GOT3 (cell line): ENCODE results near the gene ATP6V0C.
A peak's percentile ranks its signal among the peaks of the same experiment; 100 is the strongest.

Experiments
- DNase-seq: peaks from one replicate; lab custom pipeline; 2025; ENCODE audit warnings: mixed read lengths; lab: John Stamatoyannopoulos, UW

ATP6V0C gene

GRCh38 chr16:2512735-2513404, 882 bp upstream of the ATP6V0C start:
- DNase-seq: no peak

GRCh38 chr16:2514333-2515179, 804 bp downstream of the ATP6V0C start:
- DNase-seq: no peak

DNA sequence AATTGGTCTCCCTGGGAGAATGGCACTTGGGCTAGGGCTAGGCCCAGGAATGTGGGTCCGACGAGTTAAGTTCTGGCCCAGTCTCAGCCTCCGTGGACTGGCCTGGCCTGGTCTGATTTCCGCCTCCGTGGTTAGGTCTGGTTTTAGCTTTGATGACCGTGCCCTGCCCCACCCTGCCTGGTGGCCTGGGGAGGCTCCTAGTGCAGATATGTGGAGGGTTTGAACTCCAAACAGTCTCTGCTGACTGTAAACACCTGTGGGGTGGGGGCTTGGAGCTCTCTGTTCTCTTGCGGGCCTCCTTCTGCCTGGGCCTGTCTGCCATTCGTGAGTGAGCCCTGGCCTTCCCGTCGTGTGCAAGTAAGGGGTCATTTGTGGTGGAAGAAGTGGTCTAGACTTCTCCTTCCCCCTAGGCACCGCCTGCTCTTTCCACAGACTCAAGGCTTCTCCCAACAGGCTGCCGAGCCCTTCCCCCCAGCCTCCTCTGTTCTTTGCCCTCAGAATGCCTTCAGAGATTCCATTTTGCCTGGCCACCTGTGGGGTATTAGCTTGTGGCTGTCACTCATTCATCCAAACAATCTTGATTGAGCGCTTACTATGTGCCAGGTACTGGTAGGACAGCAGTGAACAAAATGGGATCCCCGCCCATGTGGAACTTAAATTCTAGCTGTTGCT, 1.6 kb downstream of the ATP6V0C start:
- DNase-seq: no peak

- no peak for DNase-seq
Measured at GRCh38 chr16:2516391-2517240, 2.9 kb downstream of the ATP6V0C start.

DNA sequence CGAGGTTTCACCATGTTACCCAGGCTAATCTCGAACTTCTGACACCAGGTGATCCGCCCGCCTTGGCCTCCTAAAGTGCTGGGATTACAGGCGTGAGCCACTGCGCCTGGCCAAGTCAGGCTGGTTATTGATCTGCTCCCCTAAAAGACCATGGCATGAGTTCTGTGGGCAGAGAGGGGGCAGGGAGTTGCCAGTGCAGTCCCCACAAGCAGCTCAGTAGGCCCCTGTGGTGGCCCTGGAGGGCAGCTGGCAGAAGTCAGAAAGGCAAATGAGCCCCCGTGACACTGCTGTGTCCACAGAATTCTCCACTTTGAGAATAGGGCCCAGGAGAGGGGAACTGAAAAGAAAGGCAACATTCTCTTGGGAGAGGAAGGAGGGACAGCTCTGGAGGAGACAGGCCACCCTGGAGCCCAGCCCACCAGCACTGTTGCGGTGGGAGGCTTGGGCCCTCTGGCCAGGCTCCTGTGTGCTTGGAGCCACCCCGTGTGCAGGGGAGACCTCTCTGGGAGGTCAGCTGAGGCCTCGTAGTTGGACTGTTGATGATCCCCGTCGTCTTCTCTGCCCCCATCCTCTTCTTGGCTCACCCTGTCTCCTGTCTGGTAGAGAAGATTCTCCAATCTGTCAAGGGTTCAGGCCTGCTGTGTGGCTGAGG, 4.3 kb downstream of the ATP6V0C start:
- no peak for DNase-seq

DNA sequence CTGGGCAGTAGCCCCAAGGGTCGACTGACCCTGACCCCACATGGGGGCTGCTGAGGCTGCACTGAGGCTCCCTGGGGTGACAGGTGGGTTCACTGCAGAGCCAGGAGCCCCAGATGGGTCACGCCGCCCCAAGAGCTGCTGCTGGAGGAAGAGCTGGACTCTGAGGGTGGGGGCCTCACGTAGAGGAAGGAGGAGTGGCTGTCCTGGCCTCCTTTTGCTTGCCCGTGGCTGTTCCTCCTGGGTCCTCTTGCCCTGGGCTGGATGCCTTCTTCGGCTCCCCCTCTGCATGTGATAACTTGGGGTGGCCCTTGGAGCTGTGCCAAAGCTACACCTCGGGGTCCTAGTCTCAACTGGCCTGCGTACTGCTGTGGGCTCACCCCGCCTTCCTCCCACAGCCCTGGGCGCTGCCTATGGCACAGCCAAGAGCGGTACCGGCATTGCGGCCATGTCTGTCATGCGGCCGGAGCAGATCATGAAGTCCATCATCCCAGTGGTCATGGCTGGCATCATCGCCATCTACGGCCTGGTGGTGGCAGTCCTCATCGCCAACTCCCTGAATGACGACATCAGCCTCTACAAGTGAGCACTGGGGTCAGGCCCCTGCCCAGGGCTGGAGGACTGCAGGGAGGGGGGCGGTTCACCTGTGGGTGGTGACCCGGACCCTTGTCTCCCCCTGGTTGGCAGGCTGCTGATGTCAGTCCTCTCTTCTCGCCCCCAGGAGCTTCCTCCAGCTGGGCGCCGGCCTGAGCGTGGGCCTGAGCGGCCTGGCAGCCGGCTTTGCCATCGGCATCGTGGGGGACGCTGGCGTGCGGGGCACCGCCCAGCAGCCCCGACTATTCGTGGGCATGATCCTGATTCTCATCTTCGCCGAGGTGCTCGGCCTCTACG, 5.3 kb downstream of the ATP6V0C start:
- DNase-seq: no peak

- no peak for DNase-seq
Measured at GRCh38 chr16:2519711-2520080, 5.9 kb downstream of the ATP6V0C start.

- DNase-seq: peak; percentile 72
Measured at GRCh38 chr16:2520097-2520783, 6.5 kb downstream of the ATP6V0C start, which contains the start of gene AMDHD2. Gene AMDHD2, plus strand, starts transcription at chr16:2520371. Its CDS starts 88 bp downstream, at chr16:2520459.

GRCh38 chr16:2520784-2521531, 7.2 kb downstream of the ATP6V0C start:
- no peak for DNase-seq

DNA sequence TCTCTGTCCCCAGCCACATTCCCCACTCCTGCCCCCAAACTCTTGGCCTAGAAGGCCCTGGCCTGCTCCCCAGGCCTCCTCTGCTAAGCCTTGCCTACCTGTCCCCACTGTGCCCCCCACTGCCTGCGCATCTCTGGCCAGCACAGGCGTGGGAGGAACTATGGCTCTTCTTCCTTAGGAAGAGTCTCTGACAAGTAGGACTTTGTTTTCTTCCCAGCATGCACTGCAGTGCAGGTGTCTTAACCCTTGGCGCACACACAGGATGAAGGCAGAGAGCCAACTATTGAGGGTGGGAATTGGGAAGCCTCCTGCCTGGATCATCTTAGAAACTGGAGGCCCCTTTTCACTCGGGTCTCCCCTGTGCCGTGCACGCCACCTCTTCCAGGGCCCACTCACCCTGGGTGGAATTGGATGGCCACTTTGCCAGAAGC, 10.1 kb downstream of the ATP6V0C start:
- DNase-seq: no peak

- no peak for DNase-seq
Measured at GRCh38 chr16:2524339-2524938, 10.7 kb downstream of the ATP6V0C start.

GRCh38 chr16:2526135-2526534, 12.4 kb downstream of the ATP6V0C start:
- no peak for DNase-seq

GRCh38 chr16:2527071-2527783, 13.5 kb downstream of the ATP6V0C start:
- no peak for DNase-seq

- DNase-seq: no peak
Measured at GRCh38 chr16:2527784-2528100, 14.0 kb downstream of the ATP6V0C start.

DNA sequence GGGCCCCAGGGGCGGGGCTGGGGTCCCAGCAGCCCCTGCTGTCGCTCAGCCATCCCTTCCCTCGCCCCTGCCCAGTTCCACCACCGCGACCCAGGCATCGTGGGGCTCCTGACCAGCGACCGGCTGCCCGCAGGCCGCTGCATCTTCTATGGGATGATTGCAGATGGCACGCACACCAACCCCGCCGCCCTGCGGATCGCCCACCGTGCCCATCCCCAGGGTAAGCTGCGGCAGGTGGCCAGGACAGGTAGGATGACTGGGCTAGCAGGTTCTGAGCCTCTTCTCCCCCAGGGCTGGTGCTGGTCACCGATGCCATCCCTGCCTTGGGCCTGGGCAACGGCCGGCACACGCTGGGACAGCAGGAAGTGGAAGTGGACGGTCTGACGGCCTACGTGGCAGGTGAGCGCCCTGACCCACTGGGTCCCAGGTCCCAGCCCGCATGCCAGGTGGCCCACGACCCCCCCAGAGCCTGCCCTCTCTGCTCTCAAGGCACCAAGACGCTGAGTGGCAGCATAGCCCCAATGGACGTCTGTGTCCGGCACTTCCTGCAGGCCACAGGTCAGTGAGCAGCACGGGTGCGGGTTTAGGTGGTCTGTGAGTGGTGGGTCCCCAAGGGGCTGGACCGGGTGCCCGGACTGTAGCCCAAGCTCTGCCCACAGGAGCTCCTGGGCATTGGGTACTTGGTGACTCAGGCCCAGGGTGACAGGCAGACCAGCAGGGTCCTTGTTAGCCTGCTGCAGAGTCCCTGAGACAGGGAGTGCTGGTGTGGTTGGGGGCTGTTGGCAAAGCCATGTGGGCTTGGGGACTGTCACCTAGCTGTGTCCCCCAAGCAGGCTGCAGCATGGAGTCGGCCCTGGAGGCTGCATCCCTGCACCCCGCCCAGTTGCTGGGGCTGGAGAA, 14.7 kb downstream of the ATP6V0C start:
- DNase-seq: no peak

GRCh38 chr16:2529061-2529931, 15.5 kb downstream of the ATP6V0C start:
- no peak for DNase-seq
